HG03064 (cell line): ENCODE results near the gene RIF1.
A peak's percentile ranks its signal among the peaks of the same experiment; 100 is the strongest.
"Not testable (repeated sequence)": the region's sequence is repeated elsewhere in the genome, so short reads cannot be mapped to it uniquely, and the experiment has no call there.

Source experiments
- ATAC-seq: cut with Tn5 transposase; IDR thresholded peaks from one replicate; pipeline ENCODE4 v1.9.1; 2021; ENCODE audit warnings: low read depth; ENCODE audit not compliant: unreplicated experiment

RIF1 gene

DNA sequence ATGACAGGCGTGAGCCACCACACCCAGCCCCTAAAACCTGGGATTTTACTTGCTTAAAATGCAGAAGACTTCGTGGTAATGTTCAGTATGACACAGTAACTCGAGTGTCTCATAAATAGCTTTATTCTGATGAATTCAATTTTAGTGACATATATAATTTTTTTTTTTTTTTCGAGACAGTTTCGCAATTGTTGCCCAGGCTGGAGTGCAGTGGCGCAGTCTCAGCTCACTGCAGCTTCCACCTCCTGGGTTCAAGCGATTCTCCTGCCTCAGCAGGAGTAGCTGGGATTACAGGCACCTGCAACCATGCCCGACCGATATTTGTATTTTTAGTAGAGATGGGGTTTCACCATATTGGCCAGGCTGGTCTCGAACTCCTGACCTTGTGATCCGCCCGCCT, 12.0 kb downstream of the RIF1 start:
- not testable (repeated sequence) for ATAC-seq

DNA sequence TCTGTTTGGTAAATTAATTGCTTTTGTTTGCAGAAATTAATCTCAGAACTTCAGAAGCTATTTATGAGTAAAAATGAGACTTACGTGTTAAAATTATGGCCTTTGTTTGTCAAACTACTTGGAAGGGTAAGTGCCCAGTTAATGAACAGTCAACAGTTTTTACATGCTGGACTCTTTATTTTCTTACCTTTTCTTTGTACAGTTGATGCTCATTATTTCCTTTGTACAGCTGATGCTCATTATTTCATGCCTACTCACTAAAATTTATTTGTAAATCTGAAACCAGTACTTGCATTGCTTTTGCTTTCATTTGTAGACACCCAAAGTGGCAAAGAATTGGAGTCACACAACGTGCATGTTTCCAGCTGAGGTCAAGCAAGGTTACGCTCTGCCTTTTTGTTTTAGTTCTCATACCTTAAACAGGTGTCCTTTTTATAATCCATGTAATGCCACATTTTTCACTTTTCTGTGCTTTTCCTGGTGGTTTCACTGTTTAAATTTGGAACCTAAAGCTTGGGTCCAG, 13.3 kb downstream of the RIF1 start:
- ATAC-seq = peak; percentile 85

DNA sequence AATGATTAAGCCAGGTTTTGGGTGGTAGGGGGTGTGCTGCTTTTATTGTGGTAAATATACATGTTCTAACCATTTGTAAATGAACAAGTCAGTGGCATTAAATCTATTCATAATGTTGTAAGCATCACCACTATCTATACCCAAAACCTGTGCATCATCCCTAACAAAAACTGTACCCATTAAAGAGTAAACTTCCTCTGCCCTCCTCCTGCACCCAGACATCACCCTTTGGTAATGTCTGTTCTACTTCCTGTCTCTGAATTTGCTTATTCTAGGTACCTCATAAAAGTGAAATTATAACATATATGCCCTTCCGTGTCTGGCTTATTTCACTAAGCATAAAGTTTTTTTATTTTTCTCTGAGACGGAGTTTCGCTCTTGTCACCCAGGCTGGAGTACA, 14.1 kb downstream of the RIF1 start:
- no peak for ATAC-seq

DNA sequence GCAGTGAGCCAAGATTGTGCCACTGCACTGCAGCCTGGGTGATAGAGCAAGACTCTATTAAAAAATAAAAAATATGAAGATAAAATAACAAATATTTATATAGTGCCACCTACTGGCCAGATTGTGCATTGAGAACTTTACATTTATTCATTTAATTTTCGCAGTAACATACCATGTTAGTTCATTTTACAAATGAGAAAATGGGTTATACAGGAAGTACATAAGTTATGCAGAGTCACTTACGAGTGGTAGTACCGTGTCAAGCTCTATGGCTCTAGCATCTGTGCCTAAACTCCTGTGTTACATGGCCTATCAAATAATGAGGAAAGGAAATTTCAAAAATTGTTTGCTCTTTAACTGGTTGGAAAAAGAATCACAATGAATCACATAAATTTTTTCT, 27.9 kb downstream of the RIF1 start:
- no peak for ATAC-seq

DNA sequence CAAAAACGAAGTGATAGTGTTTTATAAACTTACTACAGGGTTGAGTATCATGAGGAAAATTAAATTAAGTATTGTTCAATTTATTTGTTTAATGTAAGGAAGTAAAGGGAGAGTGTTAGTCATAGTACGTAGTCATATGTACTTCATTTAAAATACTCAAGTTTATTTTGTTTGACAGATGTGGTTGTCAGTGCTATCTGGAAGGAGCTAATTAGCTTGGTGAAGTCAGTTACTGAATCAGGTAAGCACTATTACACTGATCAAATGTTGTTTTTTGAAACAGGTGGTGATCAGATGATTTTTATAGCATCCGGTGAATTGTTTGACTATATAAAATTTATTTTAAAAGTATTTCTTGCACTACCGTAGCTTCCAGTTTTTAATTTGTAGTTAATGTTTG, 28.8 kb downstream of the RIF1 start:
- no peak for ATAC-seq

DNA sequence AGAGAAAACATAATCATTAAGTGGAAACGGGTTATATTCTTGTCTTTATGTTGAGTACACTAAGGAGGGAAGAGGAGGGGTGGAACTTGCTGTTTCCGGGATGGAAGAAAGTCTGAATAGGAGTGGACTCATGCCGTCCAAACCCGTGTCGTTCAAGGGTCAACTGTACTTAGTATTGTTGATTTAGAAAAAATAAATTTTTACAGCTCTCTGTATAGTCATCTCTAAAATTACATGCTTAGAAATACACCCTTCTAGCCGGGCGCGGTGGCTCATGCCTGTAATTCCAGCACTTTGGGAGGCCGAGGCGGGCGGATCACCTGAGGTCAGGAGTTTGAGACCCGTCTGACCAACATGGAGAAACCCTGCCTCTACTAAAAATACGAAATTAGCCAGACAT, 29.4 kb downstream of the RIF1 start:
- no peak for ATAC-seq

DNA sequence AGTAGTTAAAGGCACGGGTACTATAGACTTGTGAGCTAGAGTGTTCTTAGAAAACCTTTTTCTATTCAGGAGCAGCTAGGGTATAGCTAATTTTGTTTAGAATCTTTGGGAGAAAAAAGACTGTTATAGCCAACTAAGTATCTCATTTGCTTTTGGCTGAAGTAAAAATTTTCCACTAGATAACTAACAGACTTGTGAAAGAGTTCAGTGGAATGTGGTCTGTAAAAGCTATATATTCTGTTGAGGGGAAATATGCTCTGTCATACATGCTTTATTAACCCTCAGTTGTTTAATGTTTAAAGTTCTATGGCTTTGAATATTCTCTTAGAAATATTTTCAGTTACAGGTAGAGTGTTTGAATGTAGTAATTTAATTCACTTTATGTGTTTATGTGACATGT, 49.7 kb downstream of the RIF1 start:
- no peak for ATAC-seq

DNA sequence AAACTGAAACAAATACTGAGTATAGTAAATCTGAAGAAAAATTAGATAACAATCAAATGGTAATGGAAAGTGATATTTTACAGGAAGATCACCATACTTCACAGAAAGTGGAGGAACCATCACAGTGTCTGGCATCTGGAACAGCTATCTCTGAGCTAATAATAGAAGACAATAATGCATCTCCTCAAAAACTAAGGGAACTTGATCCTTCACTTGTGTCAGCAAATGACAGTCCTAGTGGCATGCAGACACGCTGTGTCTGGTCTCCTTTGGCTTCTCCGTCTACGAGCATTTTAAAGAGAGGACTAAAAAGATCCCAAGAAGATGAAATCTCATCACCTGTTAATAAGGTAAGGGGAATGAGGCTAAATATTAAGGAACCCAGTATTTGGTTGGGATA, 56.1 kb downstream of the RIF1 start:
- no peak for ATAC-seq

DNA sequence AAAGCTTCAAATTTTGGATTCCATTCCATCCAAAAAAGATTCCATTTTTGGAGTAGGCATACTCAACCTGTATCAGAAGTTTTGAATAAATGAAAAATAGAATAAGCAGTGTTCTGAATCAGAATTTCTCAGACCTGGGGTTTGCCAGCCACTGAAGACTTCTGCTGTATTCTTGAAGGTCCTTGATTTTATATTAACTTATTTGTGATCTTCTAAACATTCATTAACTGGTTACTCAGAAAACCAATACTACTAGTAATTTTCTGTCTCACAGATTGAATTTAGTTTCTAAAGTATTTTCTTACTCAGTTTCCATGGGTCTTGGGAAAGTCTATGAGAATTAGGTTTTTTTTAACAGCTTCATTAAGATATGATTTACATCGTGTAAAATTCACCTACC, 60.9 kb downstream of the RIF1 start:
- ATAC-seq = no peak

DNA sequence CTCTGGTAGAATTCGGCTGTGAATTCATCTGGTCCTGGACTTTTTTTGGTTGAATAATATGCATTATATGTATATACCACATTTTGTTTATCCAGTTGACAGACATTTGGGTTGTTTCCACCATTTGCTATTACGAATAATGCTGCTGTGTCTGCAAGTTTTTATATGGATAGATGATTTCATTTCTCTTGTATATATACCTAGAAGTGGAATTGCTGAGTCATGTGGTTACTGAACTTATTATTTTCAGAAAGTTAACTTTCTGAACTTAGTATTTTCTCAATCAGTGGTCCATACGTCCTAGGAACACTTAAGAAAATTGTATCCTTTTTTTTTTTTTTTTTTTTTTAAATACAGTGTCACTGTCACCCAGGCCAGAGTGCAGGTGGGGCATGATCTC, 63.3 kb downstream of the RIF1 start:
- no peak for ATAC-seq

DNA sequence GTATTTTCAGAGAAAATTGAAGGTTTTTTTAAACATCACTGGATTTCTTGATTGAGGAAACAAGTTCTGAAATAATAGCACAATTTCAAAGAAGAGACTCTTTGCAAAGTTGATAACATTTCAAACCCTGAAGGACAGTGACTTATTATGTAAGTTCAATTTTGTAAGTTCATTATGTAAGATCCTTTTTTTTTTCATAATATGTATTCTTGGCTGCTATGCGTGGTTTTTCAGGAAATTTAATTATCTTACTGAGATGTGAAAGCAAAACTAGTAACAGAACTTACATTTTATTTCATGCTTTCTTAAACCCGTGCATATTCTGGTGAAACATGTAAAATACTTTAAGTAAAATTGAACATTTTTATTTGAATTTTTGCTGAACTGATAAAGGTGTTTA, 65.4 kb downstream of the RIF1 start:
- no peak for ATAC-seq

DNA sequence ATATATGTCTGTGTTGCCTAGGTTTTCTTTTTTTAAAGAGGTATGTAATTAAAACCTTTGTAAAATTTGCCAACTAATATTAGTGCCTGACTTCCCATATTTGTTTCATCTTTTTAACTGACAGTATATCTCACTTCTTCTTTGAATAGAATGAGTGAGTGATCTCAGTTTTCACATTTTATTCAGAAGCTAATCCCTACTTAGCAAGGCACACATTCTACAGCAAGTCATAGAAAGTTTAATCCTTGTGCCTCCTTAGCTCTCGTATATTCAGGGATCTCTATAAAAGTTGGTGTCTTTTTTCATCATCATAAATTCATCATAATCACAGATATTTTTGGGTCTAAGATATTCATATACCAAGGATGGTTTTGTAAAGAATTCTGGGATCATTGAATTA, 66.6 kb downstream of the RIF1 start:
- ATAC-seq = no peak

DNA sequence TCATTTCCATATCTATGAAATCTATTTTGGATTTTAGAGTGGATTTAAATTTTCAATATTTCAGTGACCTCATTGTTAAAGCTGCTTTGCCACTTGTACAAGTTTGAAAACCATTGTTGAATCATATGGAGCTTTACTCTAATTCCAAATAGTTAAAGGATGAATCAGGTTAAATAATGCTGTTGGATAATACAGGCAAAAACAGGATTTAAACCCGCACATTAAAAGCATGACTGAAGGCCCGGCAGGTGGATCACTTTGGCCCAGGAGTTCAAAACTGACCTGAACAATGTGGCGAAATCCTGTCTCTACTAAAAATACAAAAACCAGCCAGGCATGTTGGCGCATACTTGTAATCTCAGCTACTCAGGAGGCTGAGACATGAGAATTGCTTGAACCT, 68.3 kb downstream of the RIF1 start:
- ATAC-seq = no peak

DNA sequence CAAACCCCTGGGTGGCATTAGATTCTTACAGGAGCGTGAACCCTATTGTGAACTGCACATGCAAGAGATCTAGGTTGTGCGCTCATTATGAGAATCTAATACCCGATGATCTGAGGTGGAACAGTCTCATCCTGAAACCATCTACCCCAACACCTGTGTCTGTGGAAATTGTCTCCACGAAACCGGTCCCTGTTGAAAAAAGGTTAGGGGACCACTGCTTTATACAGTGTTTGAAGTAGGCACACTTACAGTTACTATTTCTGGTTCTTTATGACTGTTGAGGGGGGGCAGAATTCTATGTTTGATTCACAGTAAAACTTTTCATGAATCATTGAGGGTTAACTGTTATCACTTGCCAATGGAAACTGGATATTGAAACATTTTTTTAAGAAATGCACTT, 72.0 kb downstream of the RIF1 start:
- ATAC-seq = no peak

DNA sequence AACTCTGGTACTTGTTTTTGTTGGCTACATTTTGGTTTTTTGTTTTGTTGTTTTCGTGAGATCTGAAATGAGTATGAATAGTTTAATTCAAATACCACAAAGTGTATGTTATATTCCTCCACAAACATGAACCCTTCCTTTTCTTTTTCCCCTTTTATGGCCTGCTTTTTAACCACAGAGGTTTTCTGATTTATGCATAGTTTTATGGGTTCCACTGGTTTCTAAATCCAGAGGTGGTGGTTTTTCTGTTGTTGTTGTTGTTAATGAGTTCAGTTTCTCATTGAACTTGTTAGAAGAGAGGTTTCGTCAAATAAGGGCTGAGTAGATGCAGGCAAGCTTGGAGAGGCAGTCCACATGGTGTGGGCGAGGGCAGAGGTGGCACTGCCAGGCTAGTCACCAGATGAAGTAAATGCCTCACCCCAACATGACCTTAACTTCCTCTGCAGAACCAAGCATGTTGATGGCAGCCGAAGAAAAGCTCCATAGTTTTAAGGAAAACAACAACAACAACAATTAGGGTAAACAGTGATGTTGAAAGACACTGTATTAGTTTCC, 72.5 kb downstream of the RIF1 start:
- ATAC-seq = no peak

DNA sequence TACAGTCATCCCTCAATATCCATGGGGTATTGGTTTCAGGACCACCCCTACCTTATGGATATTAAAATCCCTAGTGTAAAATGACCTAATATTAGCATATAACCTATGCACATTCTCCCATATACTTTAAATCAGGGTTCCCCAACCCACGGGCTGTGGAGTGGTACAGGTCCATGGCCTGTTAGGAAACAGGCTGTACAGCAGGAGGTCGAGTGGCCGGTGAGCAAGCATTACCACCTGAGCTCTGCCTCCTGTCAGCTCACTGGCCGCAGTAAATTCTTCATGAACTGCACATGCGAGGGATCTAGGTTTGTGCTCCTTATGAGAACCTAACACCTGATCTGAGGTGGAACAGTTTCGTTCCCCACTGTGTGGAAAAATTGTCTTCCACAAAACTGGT, 73.8 kb downstream of the RIF1 start:
- no peak for ATAC-seq

DNA sequence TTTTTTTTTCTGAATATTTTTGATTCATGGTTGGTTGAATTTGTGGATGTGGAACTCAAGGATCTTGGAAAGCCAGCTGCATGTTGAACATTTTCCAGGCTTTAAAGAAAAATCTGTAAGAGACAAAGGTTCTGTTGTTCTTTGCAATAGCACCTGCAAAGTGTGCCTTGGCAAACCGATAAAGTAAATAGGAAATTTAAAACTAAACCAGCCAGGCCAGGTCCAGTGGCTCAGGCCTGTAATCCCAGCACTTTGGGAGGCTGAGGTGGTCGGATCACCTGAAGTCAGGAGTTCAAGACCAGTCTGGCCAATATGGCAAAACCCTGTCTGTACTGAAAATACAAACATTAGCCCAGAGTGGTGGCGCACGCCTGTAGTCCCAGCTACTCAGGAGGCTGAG, 74.4 kb downstream of the RIF1 start:
- no peak for ATAC-seq

DNA sequence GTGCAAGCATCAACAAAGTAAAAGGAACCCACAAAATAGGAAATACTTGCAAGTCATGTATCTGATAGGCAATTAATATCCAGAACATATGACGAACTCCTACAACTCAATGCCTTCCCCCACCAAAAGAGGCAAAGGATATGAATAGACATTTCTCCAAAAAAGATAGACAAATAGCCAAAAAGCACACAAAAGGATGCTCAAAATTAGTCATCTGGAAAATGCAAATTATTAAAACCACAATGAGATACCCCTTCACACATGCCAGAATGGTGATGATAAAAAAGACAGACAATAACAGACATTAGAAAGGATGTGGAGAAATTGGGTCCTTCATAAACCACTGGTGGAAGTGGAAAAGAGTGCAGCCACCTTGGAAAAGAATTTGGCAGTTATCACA, 76.4 kb downstream of the RIF1 start:
- no peak for ATAC-seq

DNA sequence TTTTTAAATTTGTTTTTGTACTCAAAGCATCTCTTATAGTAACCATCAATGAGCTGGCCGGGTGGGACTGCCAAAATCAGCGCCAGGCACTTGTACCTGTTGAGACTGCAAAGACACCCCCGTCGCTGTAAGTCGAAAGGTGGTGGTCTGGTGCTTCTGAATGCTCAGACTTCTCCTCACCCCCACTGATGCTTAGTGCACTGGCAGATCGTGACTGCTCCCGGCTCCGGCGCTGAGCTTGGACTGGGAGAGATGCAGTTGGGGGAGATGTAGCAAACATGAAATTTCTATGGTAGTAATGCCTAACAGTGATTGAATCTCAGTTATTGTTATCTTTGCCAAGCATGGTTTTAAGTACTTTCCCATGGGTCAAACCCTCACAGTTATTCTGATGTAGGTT, 80.6 kb downstream of the RIF1 start:
- ATAC-seq = no peak

DNA sequence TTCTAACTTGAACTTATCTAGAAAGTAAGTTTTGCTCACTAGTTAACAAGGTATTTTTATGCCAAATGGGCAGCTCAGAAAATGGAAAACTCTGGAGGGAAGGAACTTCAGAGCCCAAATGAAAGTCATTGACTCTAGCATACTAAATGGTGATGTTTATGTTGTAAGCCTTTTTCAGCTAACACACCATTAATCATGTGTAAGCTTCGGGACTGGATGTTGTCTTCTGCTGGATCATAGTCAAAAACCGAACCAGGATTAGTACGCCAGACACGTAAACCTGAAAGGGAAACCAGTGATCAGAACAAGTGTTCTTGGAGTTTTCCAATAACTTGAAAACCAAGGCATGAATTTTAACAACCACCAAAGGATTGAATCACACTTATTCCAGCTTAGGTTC, 81.8 kb downstream of the RIF1 start:
- no peak for ATAC-seq

DNA sequence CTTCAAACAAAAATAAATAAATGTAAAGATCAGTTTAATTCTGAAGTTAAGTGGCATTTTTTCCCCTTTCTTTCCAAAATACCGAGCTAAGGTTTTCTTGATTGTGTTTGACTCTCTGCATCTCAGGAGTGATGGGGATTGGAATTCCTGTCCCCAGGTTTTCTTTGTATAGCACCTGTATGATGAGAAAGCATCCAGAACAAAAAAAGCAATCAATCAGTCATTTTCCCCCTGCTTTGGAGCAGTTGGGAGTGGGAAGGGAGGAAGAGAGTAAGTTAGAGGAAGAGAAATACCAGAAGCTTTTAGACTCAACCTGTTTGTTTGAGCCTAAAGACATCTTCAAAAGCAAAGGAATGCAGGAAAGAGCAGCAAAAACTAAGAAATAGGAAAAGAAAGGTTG, 88.5 kb downstream of the RIF1 start:
- no peak for ATAC-seq

DNA sequence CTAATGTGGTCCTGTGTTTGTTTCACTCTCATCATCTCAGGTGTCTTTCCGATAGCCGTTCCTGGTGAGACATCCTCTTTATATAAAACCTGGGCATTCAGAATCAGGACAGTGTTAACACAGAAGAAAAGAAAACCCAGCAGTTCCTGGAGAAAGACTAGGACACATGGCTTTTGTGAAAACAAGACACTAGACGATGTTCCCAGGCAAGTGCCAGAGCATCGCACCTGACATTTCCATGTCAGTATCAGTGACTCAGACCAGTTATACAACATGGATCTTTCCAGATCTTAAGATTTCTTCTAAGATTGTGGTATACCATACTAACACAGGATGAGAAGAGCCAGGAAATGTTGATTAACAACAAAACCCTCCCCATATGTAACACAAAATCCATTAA, 96.5 kb downstream of the RIF1 start:
- ATAC-seq = no peak

DNA sequence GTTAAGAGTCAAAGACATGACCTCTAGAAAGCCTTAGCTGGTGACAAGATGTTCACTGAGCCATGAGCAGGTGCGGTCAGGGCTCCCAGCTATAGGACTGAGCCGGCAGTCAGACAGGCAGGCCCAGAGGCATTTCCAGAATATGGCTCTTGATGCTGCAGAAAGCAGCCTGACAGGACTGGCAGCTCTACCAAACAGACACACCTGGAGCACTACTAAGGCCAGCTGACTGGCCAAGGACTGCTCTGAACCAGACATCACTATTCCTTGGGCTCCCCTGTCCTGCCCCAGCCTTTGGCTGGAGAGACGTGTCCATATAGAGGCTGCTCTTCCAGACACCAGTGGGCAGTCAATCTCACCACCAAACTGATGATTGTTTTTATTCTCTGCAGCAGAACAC, 98.8 kb downstream of the RIF1 start:
- no peak for ATAC-seq
